ENCODE results near the gene KPNA5.

Gene KPNA5

GRCh38 chr6:116741571-116741970 lies 60.6 kb downstream of the KPNA5 start:
- H3K4me1 ChIP-seq (ENCODE audit: insufficient read depth, low read length), result no peaks in the 10 kb centered on the region
- H3K9me3 ChIP-seq (ENCODE audit: insufficient read depth, low read length, severe bottlenecking), result peaks cover under 1% of the 10 kb centered on the region
- no peak overlapping the region for H3K4me2 ChIP-seq (ENCODE audit: insufficient read depth, low read length)
- H2AFZ ChIP-seq (ENCODE audit: low read depth, low read length), result no peak overlapping the region
- ATAC-seq (ENCODE audit: insufficient read depth, low read depth), result no peak
- no peaks in the 10 kb centered on the region for H3K36me3 ChIP-seq (ENCODE audit: insufficient read depth, low read length)
- H4K20me1 ChIP-seq (ENCODE audit: insufficient read depth, low read length), result no peaks in the 10 kb centered on the region
- no peaks in the 10 kb centered on the region for H3K79me2 ChIP-seq (ENCODE audit: insufficient read depth, low read length)
- no peak overlapping the region for H3K27ac ChIP-seq (ENCODE audit: low read length)
- DNase-seq, result no peak
- no peaks in the 10 kb centered on the region for H3K27me3 ChIP-seq (ENCODE audit: insufficient read depth, low read length, poor library complexity)
- H3K9ac ChIP-seq (ENCODE audit: low read depth, low read length), result no peak overlapping the region
- TF ChIP-seq EZH2 (IDR thresholded peaks at IDR 0.05; ENCODE audit: borderline replicate concordance, low read depth, low read length, severe bottlenecking), result no peak
- no peak for TF ChIP-seq CTCF (IDR thresholded peaks at IDR 0.05; ENCODE audit: borderline replicate concordance, extremely low read depth, low read length, poor library complexity, severe bottlenecking)
- no peak overlapping the region for H3K4me3 ChIP-seq (ENCODE audit: low read depth in 1 of 2, low read length in 2 of 2)

- Histone ChIP-seq H3K27me3 (ENCODE audit: insufficient read depth, low read length, poor library complexity) (peaks cover 4% of the 10 kb centered on the region), H3K79me2 (ENCODE audit: insufficient read depth, low read length) (no peaks in the 10 kb centered on the region), H3K4me1 (ENCODE audit: insufficient read depth, low read length) (no peaks in the 10 kb centered on the region), H4K20me1 (ENCODE audit: insufficient read depth, low read length) (no peaks in the 10 kb centered on the region), H3K27ac (ENCODE audit: low read length) (no peak overlapping the region), H3K9me3 (ENCODE audit: insufficient read depth, low read length, severe bottlenecking) (no peaks in the 10 kb centered on the region), H3K4me3 (ENCODE audit: low read depth in 1 of 2, low read length in 2 of 2) (no peak overlapping the region), H2AFZ (ENCODE audit: low read depth, low read length) (no peak overlapping the region), H3K9ac (ENCODE audit: low read depth, low read length) (no peak overlapping the region), H3K4me2 (ENCODE audit: insufficient read depth, low read length) (no peak overlapping the region), H3K36me3 (ENCODE audit: insufficient read depth, low read length) (no peaks in the 10 kb centered on the region)
- DNase-seq (no peak), ATAC-seq (ENCODE audit: insufficient read depth, low read depth) (no peak)
- no peak for TF ChIP-seq CTCF (IDR thresholded peaks at IDR 0.05; ENCODE audit: borderline replicate concordance, extremely low read depth, low read length, poor library complexity, severe bottlenecking)
- TF ChIP-seq EZH2 (IDR thresholded peaks at IDR 0.05; ENCODE audit: borderline replicate concordance, low read depth, low read length, severe bottlenecking), result no peak
These were observed 64.2 kb downstream of the KPNA5 start for GRCh38 chr6:116745176-116745575.

- H4K20me1 ChIP-seq (ENCODE audit: insufficient read depth, low read length), result no peaks in the 10 kb centered on the region
- H3K27me3 ChIP-seq (ENCODE audit: insufficient read depth, low read length, poor library complexity), result no peaks in the 10 kb centered on the region
- no peak overlapping the region for H3K4me2 ChIP-seq (ENCODE audit: insufficient read depth, low read length)
- DNase-seq, result no peak
- H3K27ac ChIP-seq (ENCODE audit: low read length), result no peak overlapping the region
- no peaks in the 10 kb centered on the region for H3K9me3 ChIP-seq (ENCODE audit: insufficient read depth, low read length, severe bottlenecking)
- no peak overlapping the region for H3K4me3 ChIP-seq (ENCODE audit: low read depth in 1 of 2, low read length in 2 of 2)
- H3K36me3 ChIP-seq (ENCODE audit: insufficient read depth, low read length), result no peaks in the 10 kb centered on the region
- H3K79me2 ChIP-seq (ENCODE audit: insufficient read depth, low read length), result no peaks in the 10 kb centered on the region
- no peak overlapping the region for H3K9ac ChIP-seq (ENCODE audit: low read depth, low read length)
- H3K4me1 ChIP-seq (ENCODE audit: insufficient read depth, low read length), result no peaks in the 10 kb centered on the region
- TF ChIP-seq CTCF (IDR thresholded peaks at IDR 0.05; ENCODE audit: borderline replicate concordance, extremely low read depth, low read length, poor library complexity, severe bottlenecking) (no peak), EZH2 (IDR thresholded peaks at IDR 0.05; ENCODE audit: borderline replicate concordance, low read depth, low read length, severe bottlenecking) (no peak)
- H2AFZ ChIP-seq (ENCODE audit: low read depth, low read length), result no peak overlapping the region
- no peak for ATAC-seq (ENCODE audit: insufficient read depth, low read depth)
These were observed 80.8 kb downstream of the KPNA5 start for GRCh38 chr6:116761779-116762178.

- no peak for TF ChIP-seq CTCF (IDR thresholded peaks at IDR 0.05; ENCODE audit: borderline replicate concordance, extremely low read depth, low read length, poor library complexity, severe bottlenecking)
- TF ChIP-seq EZH2 (IDR thresholded peaks at IDR 0.05; ENCODE audit: borderline replicate concordance, low read depth, low read length, severe bottlenecking), result no peak
- no peak overlapping the region for H3K9ac ChIP-seq (ENCODE audit: low read depth, low read length)
- no peaks in the 10 kb centered on the region for H4K20me1 ChIP-seq (ENCODE audit: insufficient read depth, low read length)
- no peaks in the 10 kb centered on the region for H3K79me2 ChIP-seq (ENCODE audit: insufficient read depth, low read length)
- H3K36me3 ChIP-seq (ENCODE audit: insufficient read depth, low read length), result no peaks in the 10 kb centered on the region
- DNase-seq, result no peak
- no peak overlapping the region for H3K4me2 ChIP-seq (ENCODE audit: insufficient read depth, low read length)
- no peaks in the 10 kb centered on the region for H3K4me1 ChIP-seq (ENCODE audit: insufficient read depth, low read length)
- H3K27ac ChIP-seq (ENCODE audit: low read length), result no peak overlapping the region
- H3K4me3 ChIP-seq (ENCODE audit: low read depth in 1 of 2, low read length in 2 of 2), result no peak overlapping the region
- ATAC-seq (ENCODE audit: insufficient read depth, low read depth), result no peak
- H2AFZ ChIP-seq (ENCODE audit: low read depth, low read length), result no peak overlapping the region
- H3K27me3 ChIP-seq (ENCODE audit: insufficient read depth, low read length, poor library complexity), result no peaks in the 10 kb centered on the region
- no peaks in the 10 kb centered on the region for H3K9me3 ChIP-seq (ENCODE audit: insufficient read depth, low read length, severe bottlenecking)
These were observed 81.2 kb downstream of the KPNA5 start for GRCh38 chr6:116762235-116762634.
